Neural cell (in vitro differentiated cells): ENCODE results near the gene KCNIP4. TPM values are rescaled to one million over a fixed set of nuclear protein-coding genes. Genes with fewer than 3 reads are reported as not detected.

Experiments used
- H2AFZ ChIP-seq: fragments of 200-600, 300-800 bp; sonication (generic), shearing (Covaris generic); 2 replicates; pipeline ENCODE4 v1.6.0; 2014; ENCODE audit warnings: low read depth, mild to moderate bottlenecking, antibody characterized with exemption, low read length, moderate library complexity
- H3F3A ChIP-seq: fragments of 200-600 bp; shearing (Covaris generic); 2 replicates; pipeline ENCODE4 v1.6.1; 2016; ENCODE audit warnings: mild to moderate bottlenecking, moderate library complexity, mixed read lengths, antibody characterized with exemption, low read length; ENCODE audit not compliant: insufficient read depth, poor library complexity, severe bottlenecking
- H3K27ac ChIP-seq: fragments of 200-600, 300-800 bp; sonication (generic), shearing (Covaris generic); 2 replicates; pipeline ENCODE4 v1.5.1; 2014; ENCODE audit warnings: mild to moderate bottlenecking, low read length, moderate library complexity
- H3K27me3 ChIP-seq: fragments of 300-800, 200-600 bp; sonication (generic), shearing (Covaris generic); 2 replicates; pipeline ENCODE4 v1.6.0; 2014; ENCODE audit warnings: mild to moderate bottlenecking, low read depth, low read length, moderate library complexity; ENCODE audit not compliant: insufficient read depth
- H3K36me3 ChIP-seq: fragments of 300-800, 200-600 bp; sonication (generic), shearing (Covaris generic); 2 replicates; pipeline ENCODE4 v1.5.1; 2014; ENCODE audit warnings: mild to moderate bottlenecking, antibody characterized with exemption, low read length, moderate library complexity; ENCODE audit not compliant: insufficient read depth
- H3K4me2 ChIP-seq: fragments of 300-800, 200-600 bp; sonication (generic), shearing (Covaris generic); 2 replicates; pipeline ENCODE4 v1.6.0; 2014; ENCODE audit warnings: mild to moderate bottlenecking, low read length
- H3K4me3 ChIP-seq: fragments of 300-800, 200-600 bp; sonication (generic), shearing (Covaris generic); 2 replicates; pipeline ENCODE4 v1.5.1; 2014; ENCODE audit warnings: mild to moderate bottlenecking, low read length, moderate library complexity
- H3K79me2 ChIP-seq: fragments of 200-600 bp; shearing (Covaris generic); replicated peaks from 2 replicates; pipeline ENCODE4 v1.6.0; 2014; ENCODE audit warnings: mild to moderate bottlenecking, low read length, moderate library complexity; ENCODE audit not compliant: insufficient read depth
- H3K9ac ChIP-seq: fragments of 300-800, 200-600 bp; sonication (generic), shearing (Covaris generic); 2 replicates; pipeline ENCODE4 v1.6.1; 2016; ENCODE audit warnings: mild to moderate bottlenecking, low read length, mixed read lengths
- H3K9me2 ChIP-seq: fragments of 200-600 bp; shearing (Covaris generic); 2 replicates; pipeline ENCODE4 v1.6.1; 2016; ENCODE audit warnings: mild to moderate bottlenecking, low read length, mixed read lengths; ENCODE audit not compliant: insufficient read depth
- H3K9me3 ChIP-seq: fragments of 200-600, 300-800 bp; sonication (generic), shearing (Covaris generic); 2 replicates; pipeline ENCODE4 v1.6.1; 2016; ENCODE audit warnings: mild to moderate bottlenecking, mixed run types, low read length, moderate library complexity, mixed read lengths
- H4K20me1 ChIP-seq: fragments of 200-600 bp; shearing (Covaris generic); 2 replicates; pipeline ENCODE4 v1.6.1; 2016; ENCODE audit warnings: mild to moderate bottlenecking, mixed run types; ENCODE audit not compliant: insufficient read depth
- EP300 ChIP-seq: fragments of 450-650 bp; conservative IDR thresholded peaks from 2 replicates; pipeline ENCODE4 v1.6.1; 2014; ENCODE audit warnings: antibody characterized with exemption, mild to moderate bottlenecking, moderate library complexity; ENCODE audit not compliant: poor library complexity, severe bottlenecking
- EZH2 ChIP-seq: fragments of 200-600, 300-800 bp; shearing (Covaris generic), sonication (generic); IDR thresholded peaks from 2 replicates; pipeline ENCODE4 v1.6.1; 2014; ENCODE audit warnings: antibody characterized with exemption, low read length, borderline replicate concordance, mild to moderate bottlenecking; ENCODE audit not compliant: insufficient read depth, poor library complexity, severe bottlenecking
- MXI1 ChIP-seq: fragments of 450-650 bp; conservative IDR thresholded peaks from 2 replicates; pipeline ENCODE4 v1.6.1; 2014; ENCODE audit warnings: antibody characterized with exemption, mild to moderate bottlenecking; ENCODE audit not compliant: poor library complexity, severe bottlenecking
- POLR2AphosphoS5 ChIP-seq: IDR thresholded peaks from 2 replicates; pipeline ENCODE4 v1.6.1; 2012
- RAD21 ChIP-seq: fragments of 450-650 bp; conservative IDR thresholded peaks from 2 replicates; pipeline ENCODE4 v1.6.1; 2014; ENCODE audit warnings: antibody characterized with exemption, mild to moderate bottlenecking, moderate library complexity
- SMC3 ChIP-seq: fragments of 450-650 bp; conservative IDR thresholded peaks from 2 replicates; pipeline ENCODE4 v1.6.1; 2014; ENCODE audit warnings: antibody characterized with exemption, mild to moderate bottlenecking, moderate library complexity; ENCODE audit not compliant: poor library complexity
- TAF1 ChIP-seq: IDR thresholded peaks from 2 replicates; pipeline ENCODE4 v1.6.1; 2012; ENCODE audit warnings: low read depth
- polyA plus RNA-seq: library from polyadenylated mRNA; depleted of rRNA; stranded (reverse); fragments of >200 nt; gene quantifications from 2 replicates; pipeline ENCODE4 v1.2.3, GENCODE V29; 2014
- TF ChIP-seq, protein P1 (sequence below): IDR thresholded peaks from 2 replicates; pipeline ENCODE4 v1.6.1; 2012; ENCODE audit warnings: borderline replicate concordance
- TF ChIP-seq, protein P2 (sequence below): fragments of 450-650 bp; IDR thresholded peaks from 2 replicates; pipeline ENCODE4 v1.5.1; 2014; ENCODE audit warnings: antibody characterized with exemption, mild to moderate bottlenecking, moderate library complexity; ENCODE audit not compliant: poor library complexity, severe bottlenecking

KCNIP4 gene
- polyA plus RNA-seq, 1 donor from 2014 or later, result 22.8 TPM

DNA sequence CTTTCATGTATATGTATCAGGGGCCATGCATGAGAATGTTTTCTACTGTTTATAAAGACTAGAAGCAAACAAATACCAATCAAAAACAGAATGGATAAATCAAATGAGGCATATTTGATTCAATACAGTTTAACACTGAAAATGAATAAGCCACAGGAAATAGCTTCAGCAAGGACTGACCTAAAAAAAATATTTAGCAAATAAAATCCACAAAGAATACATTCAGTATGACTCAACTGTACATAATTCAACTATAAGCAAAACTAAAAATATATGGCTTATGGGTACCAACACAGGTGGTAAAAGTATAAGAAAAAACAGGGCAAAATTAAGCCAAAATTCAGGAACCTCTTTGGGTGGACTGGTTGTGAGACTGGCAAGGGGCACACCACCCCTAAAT, 112.9 kb downstream of the KCNIP4 start:
- H4K20me1 ChIP-seq, result no peaks in the 10 kb centered on the region
- H2AFZ ChIP-seq, result no peak overlapping the region
- TF ChIP-seq EP300 (no peak), TAF1 (no peak), SMC3 (no peak), EZH2 (no peak), MXI1 (no peak), POLR2AphosphoS5 (no peak), RAD21 (no peak)
- TF ChIP-seq, protein P1, sequence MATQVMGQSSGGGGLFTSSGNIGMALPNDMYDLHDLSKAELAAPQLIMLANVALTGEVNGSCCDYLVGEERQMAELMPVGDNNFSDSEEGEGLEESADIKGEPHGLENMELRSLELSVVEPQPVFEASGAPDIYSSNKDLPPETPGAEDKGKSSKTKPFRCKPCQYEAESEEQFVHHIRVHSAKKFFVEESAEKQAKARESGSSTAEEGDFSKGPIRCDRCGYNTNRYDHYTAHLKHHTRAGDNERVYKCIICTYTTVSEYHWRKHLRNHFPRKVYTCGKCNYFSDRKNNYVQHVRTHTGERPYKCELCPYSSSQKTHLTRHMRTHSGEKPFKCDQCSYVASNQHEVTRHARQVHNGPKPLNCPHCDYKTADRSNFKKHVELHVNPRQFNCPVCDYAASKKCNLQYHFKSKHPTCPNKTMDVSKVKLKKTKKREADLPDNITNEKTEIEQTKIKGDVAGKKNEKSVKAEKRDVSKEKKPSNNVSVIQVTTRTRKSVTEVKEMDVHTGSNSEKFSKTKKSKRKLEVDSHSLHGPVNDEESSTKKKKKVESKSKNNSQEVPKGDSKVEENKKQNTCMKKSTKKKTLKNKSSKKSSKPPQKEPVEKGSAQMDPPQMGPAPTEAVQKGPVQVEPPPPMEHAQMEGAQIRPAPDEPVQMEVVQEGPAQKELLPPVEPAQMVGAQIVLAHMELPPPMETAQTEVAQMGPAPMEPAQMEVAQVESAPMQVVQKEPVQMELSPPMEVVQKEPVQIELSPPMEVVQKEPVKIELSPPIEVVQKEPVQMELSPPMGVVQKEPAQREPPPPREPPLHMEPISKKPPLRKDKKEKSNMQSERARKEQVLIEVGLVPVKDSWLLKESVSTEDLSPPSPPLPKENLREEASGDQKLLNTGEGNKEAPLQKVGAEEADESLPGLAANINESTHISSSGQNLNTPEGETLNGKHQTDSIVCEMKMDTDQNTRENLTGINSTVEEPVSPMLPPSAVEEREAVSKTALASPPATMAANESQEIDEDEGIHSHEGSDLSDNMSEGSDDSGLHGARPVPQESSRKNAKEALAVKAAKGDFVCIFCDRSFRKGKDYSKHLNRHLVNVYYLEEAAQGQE, result no peak
- TF ChIP-seq, protein P2, sequence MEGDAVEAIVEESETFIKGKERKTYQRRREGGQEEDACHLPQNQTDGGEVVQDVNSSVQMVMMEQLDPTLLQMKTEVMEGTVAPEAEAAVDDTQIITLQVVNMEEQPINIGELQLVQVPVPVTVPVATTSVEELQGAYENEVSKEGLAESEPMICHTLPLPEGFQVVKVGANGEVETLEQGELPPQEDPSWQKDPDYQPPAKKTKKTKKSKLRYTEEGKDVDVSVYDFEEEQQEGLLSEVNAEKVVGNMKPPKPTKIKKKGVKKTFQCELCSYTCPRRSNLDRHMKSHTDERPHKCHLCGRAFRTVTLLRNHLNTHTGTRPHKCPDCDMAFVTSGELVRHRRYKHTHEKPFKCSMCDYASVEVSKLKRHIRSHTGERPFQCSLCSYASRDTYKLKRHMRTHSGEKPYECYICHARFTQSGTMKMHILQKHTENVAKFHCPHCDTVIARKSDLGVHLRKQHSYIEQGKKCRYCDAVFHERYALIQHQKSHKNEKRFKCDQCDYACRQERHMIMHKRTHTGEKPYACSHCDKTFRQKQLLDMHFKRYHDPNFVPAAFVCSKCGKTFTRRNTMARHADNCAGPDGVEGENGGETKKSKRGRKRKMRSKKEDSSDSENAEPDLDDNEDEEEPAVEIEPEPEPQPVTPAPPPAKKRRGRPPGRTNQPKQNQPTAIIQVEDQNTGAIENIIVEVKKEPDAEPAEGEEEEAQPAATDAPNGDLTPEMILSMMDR, result no peak
- no peak overlapping the region for H3K27ac ChIP-seq
- no peaks in the 10 kb centered on the region for H3F3A ChIP-seq
- H3K4me2 ChIP-seq, result no peak overlapping the region
- no peak overlapping the region for H3K9ac ChIP-seq
- no peaks in the 10 kb centered on the region for H3K36me3 ChIP-seq
- no peak overlapping the region for H3K4me3 ChIP-seq
- no peaks in the 10 kb centered on the region for H3K9me2 ChIP-seq
- no peaks in the 10 kb centered on the region for H3K9me3 ChIP-seq
- no peaks in the 10 kb centered on the region for H3K79me2 ChIP-seq
- no peaks in the 10 kb centered on the region for H3K27me3 ChIP-seq

DNA sequence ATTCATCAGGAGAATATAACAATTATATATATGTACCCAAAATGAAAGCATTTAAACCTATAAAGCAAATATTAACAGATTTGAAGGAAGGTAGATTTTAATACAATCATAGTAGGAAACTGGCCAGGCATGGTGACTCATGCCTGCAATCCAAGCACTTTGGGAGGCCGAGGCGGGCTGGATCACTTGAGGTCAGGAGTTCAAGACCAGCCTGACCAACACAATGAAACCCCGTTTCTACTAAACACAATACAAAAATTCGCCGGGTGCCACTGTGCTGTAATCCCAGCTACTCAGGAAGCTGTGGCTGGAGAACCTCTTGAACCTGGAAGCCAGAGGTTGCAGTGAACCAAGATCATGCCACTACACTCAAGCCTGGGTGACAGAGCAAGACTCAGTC, 118.3 kb downstream of the KCNIP4 start:
- TF ChIP-seq EP300, result no peak
- TF ChIP-seq POLR2AphosphoS5, result no peak
- TF ChIP-seq, protein P2, result no peak
- TF ChIP-seq, protein P1, result no peak
- TF ChIP-seq EZH2, result no peak
- no peak for TF ChIP-seq TAF1
- no peak for TF ChIP-seq SMC3
- TF ChIP-seq RAD21, result no peak
- TF ChIP-seq MXI1, result no peak
- Histone ChIP-seq H4K20me1 (no peaks in the 10 kb centered on the region), H3K79me2 (no peaks in the 10 kb centered on the region), H3K9me2 (no peaks in the 10 kb centered on the region), H3K9ac (no peak overlapping the region), H3K36me3 (no peaks in the 10 kb centered on the region), H3K4me2 (no peak overlapping the region), H3K4me3 (no peak overlapping the region), H3K9me3 (no peaks in the 10 kb centered on the region), H3F3A (no peaks in the 10 kb centered on the region), H3K27me3 (no peaks in the 10 kb centered on the region), H2AFZ (no peak overlapping the region), H3K27ac (no peak overlapping the region)
